ENCODE data around the gene ELOVL4. TPM values are rescaled to one million over a fixed set of nuclear protein-coding genes. Genes with fewer than 3 reads are reported as not detected.

The ELOVL4 gene
- total RNA-seq, 1 donor: 9.1 TPM

- DNase-seq (ENCODE audit: low read depth): no peak
- no peak for TF ChIP-seq CTCF (IDR thresholded peaks at IDR 0.05; ENCODE audit: insufficient read depth, low read depth, low read length)
- no peak overlapping the region for H3K4me3 ChIP-seq (ENCODE audit: low read depth, low read length)
Observed at GRCh38 chr6:79872303-79872702, 75.0 kb downstream of the ELOVL4 start.

- peak; percentile 61 for DNase-seq (ENCODE audit: low read depth)
- TF ChIP-seq CTCF (IDR thresholded peaks at IDR 0.05; ENCODE audit: insufficient read depth, low read depth, low read length): peak; percentile 97
- H3K4me3 ChIP-seq (ENCODE audit: low read depth, low read length): peak overlapping the region; percentile 25
Observed at GRCh38 chr6:79869600-79870084, 77.7 kb downstream of the ELOVL4 start.

DNA sequence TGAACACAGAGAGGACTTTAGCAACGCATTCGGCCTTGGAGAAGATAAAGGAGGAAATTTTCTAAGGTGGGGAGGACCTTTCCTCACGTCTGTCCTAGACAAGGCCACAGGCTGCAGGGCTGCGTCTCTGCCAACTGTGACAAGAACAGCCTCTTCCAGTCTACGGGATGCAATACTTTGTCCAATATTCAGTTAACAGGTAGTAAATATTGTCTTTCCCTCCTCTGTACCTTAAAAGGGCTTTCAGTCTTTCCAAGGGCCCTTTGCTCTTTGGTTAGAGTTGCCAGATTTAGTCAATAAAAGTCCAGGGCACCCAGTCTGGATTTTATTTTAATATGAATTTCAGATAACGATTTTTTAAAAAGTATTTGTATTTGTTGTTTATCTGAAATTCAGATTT is 78.2 kb downstream of the ELOVL4 start:
- DNase-seq (ENCODE audit: low read depth): no peak
- no peak for TF ChIP-seq CTCF (IDR thresholded peaks at IDR 0.05; ENCODE audit: insufficient read depth, low read depth, low read length)
- no peak overlapping the region for H3K4me3 ChIP-seq (ENCODE audit: low read depth, low read length)

- DNase-seq (ENCODE audit: low read depth): peak; percentile 70
- H3K4me3 ChIP-seq (ENCODE audit: low read depth, low read length): no peak overlapping the region
- TF ChIP-seq CTCF (IDR thresholded peaks at IDR 0.05; ENCODE audit: insufficient read depth, low read depth, low read length): peak; percentile 59
Observed at GRCh38 chr6:79868098-79868722, 79.1 kb downstream of the ELOVL4 start.

Other genes with a start within 250 kb of the ELOVL4 start
- 13.9 and 27.6 TPM in 2 replicates for gene TTK, start 57.1 kb upstream of the ELOVL4 start, total RNA-seq
- 7.4 and 11.7 TPM in 2 replicates for gene BCKDHB, start 159.1 kb upstream of the ELOVL4 start, total RNA-seq

Data from fibroblast of villous mesenchyme (primary cell).